GM18526 (cell line): ENCODE data around the gene PSMD3.

ENCODE experiments used
- POLR2A ChIP-seq: IDR thresholded peaks from 3 replicates; pipeline ENCODE4 v1.6.1; 2011; ENCODE audit not compliant: insufficient read length; ENCODE audit errors: extremely low read depth

Gene PSMD3

DNA sequence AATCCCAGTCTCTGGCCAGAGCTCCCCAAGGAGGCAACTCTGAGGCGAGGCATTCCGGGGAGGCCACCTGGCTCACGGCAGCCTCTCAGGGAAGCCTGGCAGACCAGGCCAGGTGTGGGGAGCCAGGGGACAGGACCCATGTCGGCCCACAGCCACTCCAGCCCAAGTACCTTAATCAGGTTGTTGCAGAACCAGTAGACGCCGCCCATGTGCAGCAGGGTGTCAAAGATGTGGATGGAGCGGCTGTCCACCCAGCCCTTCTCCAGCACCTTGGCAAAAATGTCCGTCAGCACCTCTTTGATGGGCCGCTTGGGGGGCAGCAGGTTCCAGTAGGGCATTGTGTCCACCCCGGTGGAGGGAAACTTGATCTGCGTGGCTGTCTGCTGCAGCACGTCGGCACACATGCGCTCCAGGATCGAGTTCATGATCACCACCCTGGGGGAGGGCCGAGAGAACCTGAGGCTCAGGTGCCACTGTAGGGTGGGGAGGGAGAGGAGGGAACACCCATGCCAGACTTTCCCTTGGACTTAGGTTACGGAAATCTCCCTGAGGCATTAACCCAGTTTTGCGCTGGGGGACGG, 42.4 kb downstream of the PSMD3 start:
- TF ChIP-seq POLR2A, result no peak

DNA sequence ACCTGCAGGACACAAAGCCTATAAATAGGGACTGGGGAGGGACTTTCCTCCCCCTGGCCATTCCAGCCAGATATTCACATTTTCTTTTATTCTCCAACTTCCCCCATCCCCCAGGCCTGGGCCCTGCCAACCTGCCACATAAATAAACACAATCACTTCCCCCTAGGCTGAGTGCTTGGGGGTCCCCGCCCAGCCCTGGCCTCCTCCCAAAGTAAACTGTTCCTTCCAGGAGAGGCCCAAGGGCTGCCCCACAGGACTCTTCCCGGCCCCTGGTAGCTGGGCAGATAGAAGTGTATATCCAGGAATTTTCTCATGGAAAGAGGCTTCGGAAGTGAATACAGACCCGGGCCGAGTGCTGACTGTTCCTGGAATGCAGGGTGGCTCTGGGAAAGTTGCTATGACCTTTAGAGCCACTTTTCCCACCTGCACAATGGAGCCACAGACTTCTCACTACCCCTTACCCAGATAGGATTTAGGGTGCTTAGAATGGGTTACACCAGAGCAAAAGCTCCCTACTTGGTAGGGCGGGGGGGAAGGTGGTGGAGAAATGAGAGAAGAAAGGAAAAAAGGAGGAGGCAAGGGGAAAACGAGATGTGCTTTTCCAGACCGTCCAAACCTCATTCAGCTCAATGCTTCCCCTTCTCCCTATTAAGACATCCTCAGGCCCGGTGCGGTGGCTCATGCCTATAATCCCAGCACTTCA, 43.1 kb downstream of the PSMD3 start:
- no peak for TF ChIP-seq POLR2A

DNA sequence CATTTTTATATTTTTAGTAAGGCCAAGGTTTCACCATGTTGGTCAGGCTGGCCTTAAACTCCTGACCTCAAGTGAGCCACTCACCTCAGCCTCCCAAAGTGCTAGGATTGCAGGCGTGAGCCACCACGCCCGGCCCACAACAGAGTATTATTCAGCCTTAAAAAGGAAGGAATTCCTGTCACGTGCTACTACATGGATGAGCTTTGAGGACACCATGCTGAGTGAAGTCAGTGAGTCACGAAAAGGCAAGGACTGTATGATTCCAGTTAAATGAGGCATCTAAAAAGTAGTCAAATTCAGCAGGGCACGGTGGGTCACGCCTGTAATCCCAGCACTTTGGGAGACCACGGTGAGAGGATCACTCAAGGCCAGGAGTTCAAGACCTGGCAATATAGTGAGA, 44.3 kb downstream of the PSMD3 start:
- no peak for TF ChIP-seq POLR2A

DNA sequence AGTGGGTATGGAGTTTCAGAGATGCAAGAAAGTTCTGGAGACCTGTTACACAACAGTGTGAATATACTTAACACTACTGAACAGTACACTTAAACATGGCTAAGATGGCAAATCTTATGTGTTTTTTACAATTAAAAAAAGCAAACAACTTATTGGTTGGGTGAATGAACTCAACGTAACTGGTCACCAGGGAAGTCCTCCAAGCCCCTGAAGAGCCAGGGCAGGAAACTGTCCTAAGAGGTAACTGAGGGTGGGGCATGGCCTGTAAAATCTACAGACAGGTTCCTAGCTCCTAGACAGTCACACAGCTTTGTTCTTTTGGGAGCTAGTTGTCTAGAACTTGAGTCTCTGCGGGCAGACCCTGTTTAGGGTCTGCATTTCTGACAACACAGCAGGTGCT, 45.0 kb downstream of the PSMD3 start:
- TF ChIP-seq POLR2A, result no peak

DNA sequence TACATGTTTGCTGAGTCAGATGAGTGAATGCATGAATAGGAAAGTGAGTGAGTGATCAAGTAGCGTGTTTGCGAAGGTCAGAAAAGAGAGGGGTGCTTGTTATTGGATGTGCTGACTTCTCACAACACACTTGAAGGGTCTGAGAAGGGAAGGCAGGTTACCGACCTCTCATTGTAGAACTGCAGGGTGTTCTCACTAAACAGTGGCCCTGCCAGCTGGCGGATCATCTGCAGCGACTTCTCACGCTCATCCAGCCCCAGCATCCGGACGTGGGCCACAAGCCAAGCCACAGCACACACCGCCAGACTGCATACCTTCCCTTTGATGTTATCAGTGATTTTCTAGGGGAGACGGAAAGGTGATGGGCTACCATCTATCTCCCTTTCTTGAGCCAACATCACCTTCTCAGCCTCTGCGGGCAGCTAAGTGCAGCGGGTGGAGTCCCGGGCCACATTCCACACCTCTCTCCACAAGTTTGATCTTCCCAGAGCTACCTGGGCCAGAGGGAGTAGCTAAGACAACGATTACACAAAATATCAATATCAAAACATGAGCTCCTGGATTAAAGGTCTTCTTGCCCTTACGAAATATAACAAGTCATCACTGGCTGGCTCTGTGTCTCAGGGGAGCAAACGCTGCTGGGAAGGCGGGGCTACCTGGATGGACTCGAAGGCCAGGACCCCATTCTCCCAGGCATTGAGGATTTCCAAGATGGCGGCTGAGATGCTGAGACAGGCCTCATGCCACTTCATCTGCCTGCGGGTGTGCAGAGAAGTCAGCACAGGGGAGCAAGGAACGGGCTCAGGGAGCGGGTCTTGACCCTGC, 45.6 kb downstream of the PSMD3 start:
- TF ChIP-seq POLR2A, result no peak

DNA sequence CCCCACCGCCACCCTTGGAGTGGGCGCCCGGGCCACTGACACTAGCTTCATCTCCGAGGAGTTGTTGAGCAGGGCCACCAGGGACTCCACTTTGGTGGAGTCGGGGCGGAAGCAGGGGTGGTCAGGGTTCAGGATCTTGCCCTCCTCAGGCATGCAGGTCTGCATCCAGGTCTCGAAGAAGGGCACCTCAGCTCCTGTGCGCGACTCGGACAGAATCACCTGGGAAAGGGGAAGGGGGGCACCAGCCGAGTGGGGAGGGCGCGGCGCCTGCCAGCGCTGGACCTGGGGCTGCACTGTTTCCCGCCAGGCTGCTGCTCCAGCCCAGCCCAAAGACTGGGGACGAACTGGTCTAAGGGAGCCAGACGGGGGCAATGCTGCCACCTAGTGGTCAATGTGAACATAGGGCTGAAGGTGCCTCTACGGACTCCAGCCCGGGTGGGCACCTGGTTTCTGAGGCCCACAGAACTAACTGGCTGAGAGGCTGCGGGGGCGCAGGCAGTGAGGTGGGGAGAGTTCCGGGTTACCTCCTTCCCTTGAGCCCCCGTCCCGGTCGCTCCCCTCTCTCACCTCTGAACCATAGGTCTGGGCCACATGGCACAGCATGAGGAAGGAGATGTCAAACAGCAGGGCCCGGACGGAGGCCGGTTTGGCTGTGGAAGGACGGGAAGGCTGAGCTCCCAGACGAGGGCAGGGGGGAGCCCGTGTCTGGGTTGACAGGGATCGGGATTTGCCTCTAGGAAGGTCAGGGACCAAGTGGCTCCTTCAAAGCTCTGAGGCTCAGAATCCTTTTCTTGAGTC, 46.4 kb downstream of the PSMD3 start:
- no peak for TF ChIP-seq POLR2A

DNA sequence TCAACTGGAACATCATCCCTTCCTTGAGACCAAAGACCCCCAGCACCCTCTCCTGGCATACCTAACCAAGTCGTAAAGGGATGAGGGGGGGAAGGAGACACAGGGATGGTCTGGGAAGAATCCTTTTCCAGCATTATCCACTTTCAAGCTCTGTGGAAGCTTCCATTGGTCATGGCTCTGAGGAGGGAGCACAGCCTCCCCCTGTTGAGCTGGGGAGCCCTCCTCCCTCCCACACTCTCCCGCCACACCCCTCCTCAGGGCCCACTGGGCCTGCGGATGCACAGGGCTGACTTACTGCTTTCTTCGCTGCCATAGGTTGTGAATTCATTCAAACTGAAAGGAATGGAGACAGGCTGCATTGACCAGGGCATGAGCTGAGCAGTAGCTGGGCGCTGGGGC, 47.0 kb downstream of the PSMD3 start:
- TF ChIP-seq POLR2A, result no peak

DNA sequence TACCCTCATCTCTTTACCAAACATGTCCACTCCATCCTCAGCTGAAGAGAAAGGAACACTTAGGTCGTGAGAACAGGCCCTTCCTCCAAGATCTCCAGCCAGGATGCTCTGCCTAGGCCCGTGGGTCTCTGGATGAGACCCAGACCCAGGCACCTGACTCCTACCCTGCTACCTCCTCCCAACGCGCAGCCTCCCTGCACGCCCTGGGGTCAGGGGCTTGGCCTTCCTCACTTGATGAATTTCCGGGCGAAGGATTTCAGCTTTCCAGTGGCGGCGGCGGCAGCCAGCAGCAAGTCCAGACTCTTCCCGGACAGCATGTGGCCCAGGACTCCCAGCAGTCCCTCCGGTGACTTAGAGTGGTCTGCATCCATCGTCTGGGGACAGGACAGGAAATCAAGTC, 48.0 kb downstream of the PSMD3 start:
- no peak for TF ChIP-seq POLR2A

DNA sequence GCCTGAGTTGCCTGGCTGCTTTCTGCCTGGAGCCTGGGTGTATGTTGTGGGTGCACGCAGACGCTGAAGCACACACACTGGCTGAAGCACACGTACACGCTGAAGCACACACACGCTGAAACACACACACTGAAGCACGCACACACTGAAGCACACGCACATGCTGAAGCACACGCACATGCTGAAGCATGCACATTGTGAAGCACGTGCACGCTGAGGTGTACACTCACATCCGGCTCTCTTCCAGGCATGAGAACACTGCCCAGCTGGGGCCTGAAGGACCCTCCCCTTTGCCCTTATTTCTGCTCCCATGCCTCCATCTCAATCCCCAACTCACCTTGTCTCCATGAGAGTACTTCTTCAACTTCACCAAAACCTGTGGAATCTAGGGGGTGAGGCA, 51.1 kb downstream of the PSMD3 start:
- TF ChIP-seq POLR2A, result no peak

DNA sequence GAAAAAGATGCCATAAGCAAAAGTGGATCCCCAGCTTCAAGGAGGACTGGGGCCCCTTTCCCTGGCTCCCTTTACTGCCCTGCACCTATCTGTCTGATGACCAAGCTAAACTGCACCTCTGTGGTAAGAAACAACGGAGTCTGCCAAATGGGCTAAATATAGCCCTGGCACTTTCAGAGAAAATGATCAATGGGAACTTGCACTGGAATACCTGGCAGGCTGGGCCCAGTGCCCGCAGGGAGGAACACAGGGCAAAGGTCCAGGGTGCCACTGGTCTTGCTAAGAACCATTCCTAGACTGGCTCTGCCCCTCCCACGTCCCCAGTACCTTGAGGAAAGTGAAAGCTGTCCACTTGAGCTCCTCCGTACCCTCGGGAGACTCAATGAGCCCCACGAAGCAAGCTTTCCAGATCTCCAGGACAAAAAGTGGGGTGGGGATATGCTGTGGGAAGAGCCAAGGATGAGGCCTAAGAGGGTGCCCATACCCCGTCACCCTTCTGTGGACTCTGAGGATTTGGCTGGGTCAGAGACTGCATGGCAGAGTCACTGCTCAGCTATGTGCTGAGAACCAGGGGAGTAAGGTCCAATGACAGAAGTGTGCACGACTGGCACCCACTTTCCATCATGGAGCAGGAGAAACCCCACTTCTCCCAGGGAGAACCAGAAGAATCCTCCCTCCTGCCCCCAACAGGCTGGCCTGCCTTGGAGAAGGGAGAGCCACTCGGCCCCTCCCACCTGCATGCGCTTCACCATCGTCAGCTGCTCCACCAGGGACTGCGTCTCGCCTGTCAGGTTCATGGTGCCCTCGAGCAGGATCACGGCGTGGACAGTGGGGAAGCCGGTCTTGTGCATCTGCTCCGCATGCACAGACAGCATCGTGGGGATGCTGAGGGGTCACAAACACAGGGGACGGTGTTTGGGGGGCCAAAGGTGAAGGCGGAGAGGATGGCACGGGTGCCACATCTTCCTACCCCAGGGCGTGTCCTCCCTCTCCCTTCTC, 52.0 kb downstream of the PSMD3 start:
- no peak for TF ChIP-seq POLR2A

DNA sequence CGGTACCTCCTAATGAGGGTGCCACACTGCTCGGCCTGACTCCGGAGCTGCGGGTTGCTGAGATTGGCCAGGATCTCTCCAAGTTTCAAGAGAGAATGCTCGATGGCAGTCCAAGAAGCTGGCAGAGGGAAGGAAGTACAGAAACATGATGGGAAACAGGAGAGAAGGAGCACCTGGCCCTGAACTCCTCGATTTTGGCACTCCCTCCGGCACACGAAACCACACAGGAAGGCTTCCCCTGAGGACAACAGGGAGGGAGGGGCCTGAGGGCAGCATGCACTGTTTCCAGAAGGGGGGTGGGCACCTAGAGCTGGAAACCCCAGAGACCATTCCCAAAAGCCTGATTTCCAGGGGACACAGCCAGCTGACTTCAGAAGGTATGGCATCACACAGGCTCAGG, 52.7 kb downstream of the PSMD3 start:
- TF ChIP-seq POLR2A, result no peak

DNA sequence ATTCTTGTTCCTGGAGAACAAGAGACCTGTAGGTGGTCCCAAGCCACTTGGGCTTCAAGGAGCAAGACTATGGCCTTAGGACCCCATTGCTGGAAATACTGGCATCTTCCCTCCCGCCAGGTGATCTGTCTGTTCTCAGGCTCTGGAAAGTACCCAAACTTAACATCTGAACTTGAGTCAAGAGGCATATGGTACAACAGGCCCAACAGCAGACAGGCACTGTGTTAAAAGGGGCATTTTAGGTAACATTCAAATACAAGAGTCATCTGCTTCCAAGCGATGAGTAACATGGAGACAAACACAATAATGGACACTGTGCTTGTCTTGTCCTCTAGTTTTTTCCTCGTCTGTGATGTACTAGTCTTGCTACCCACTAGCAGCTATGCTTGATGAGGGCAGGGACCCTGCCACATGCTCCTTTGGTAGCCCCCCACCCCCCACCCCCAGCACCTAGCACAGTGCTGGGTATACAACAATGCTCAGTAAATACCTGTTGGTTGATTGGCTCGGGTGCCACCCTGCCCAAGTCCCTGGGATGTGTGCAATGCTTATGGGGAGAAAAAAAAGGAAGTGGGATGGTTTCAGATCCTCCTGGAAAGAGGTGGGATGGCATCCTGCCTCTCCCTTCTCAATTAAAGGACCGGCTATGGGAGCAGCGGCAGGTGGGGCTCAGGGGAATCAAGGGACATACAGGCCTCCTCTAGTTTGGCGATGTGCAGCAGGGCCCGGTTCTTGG, 54.0 kb downstream of the PSMD3 start:
- TF ChIP-seq POLR2A, result no peak

DNA sequence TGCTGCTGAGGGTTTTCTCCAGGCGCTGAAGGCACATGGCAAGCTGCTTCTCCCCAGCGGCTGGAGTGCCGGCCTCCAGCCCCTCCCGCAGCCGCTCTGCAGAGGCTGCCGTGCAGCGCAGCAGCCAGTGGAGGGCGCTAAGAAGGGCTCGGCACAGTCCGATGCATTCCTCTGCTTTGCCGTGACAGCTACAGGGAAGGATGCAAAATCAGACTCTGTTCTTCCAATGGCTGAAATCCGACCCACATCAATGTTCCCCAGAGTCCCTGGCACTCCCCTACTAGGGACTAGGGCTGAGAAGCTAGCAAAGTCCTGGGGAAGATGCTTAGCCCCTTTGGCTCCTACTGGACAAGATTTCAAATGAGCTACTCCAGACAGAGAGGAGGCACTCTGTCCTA, 54.6 kb downstream of the PSMD3 start:
- no peak for TF ChIP-seq POLR2A
